SK-N-MC (cell line): ENCODE data around the gene DEAF1.

Experiments used
- EZH2 ChIP-seq: fragments of 200-600 bp; sonication (generic); IDR thresholded peaks from one replicate; pipeline ENCODE4 v1.6.1; 2017; ENCODE audit warnings: antibody characterized with exemption
- POLR2AphosphoS5 ChIP-seq: IDR thresholded peaks from 2 replicates; pipeline ENCODE4 v1.6.1; 2012; ENCODE audit warnings: mild to moderate bottlenecking, low read depth, low read length, borderline replicate concordance

DNA sequence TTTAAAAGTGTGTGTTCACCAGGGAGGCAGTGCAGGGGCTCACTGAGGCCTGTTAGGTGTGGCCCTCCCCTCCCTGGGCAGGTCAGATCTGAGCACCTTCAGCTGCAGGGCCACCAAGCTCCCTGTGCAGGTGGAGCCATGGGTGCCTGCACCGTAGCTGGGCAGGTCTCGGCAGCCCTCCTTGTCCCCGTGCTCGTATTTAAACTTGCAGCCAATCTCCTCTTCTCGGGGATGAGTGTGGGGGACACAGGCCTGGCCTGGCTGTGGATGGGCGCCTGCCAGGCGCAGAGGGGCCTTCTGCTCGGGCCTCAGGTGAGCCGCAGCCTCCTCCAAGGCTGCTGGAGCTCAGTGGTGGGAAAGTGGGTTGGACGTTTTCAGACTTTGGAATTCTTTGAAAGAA, 99.6 kb downstream of the DEAF1 start:
- TF ChIP-seq EZH2 (no peak), POLR2AphosphoS5 (no peak)
